GM18858 (cell line): Measurements from ENCODE around the gene SLC4A4.

ENCODE experiments used
- ATAC-seq: cut with Tn5 transposase; IDR thresholded peaks from one replicate; pipeline ENCODE4 v1.9.1; 2021; ENCODE audit not compliant: unreplicated experiment

SLC4A4 gene

GRCh38 chr4:71338846-71339593, at the start of gene SLC4A4:
SLC4A4 (plus strand) TSS chr4:71339020.
- ATAC-seq = peak; percentile 100

GRCh38 chr4:71290074-71290473, 48.7 kb upstream of the SLC4A4 start:
- ATAC-seq = no peak

- ATAC-seq = no peak
These were observed 48.3 kb upstream of the SLC4A4 start for GRCh38 chr4:71290476-71290875.

- no peak for ATAC-seq
These were observed 46.6 kb upstream of the SLC4A4 start for GRCh38 chr4:71292228-71292627.

GRCh38 chr4:71293705-71294104, 45.1 kb upstream of the SLC4A4 start:
- ATAC-seq = no peak

- no peak for ATAC-seq
These were observed 44.5 kb upstream of the SLC4A4 start for GRCh38 chr4:71294301-71294700.

- no peak for ATAC-seq
These were observed 41.9 kb upstream of the SLC4A4 start for GRCh38 chr4:71296945-71297344.

GRCh38 chr4:71300362-71300761, 38.5 kb upstream of the SLC4A4 start:
- no peak for ATAC-seq

GRCh38 chr4:71300964-71301363, 37.9 kb upstream of the SLC4A4 start:
- no peak for ATAC-seq

- ATAC-seq = no peak
These were observed 35.5 kb upstream of the SLC4A4 start for GRCh38 chr4:71303287-71303686.

GRCh38 chr4:71303850-71304249, 35.0 kb upstream of the SLC4A4 start:
- ATAC-seq = no peak

- no peak for ATAC-seq
These were observed 34.5 kb upstream of the SLC4A4 start for GRCh38 chr4:71304289-71304850.

GRCh38 chr4:71307729-71308128, 31.1 kb upstream of the SLC4A4 start:
- ATAC-seq = no peak

- ATAC-seq = no peak
These were observed 16.4 kb upstream of the SLC4A4 start for GRCh38 chr4:71322425-71322824.

GRCh38 chr4:71333368-71333767, 5.5 kb upstream of the SLC4A4 start:
- no peak for ATAC-seq

- no peak for ATAC-seq
These were observed 4.9 kb upstream of the SLC4A4 start for GRCh38 chr4:71333960-71334359.

- ATAC-seq = no peak
These were observed 4.3 kb upstream of the SLC4A4 start for GRCh38 chr4:71334465-71334882.

GRCh38 chr4:71343670-71344466, 5.0 kb downstream of the SLC4A4 start:
- ATAC-seq = no peak

GRCh38 chr4:71346710-71347109, 7.9 kb downstream of the SLC4A4 start:
- ATAC-seq = no peak

- ATAC-seq = no peak
These were observed 9.8 kb downstream of the SLC4A4 start for GRCh38 chr4:71348586-71348985.

GRCh38 chr4:71355045-71355444, 16.2 kb downstream of the SLC4A4 start:
- ATAC-seq = no peak

GRCh38 chr4:71355971-71356370, 17.2 kb downstream of the SLC4A4 start:
- no peak for ATAC-seq
